AG09309 (cell line): ENCODE measurements around the gene FYB1.

ENCODE experiments used
- DNase-seq: peaks from one replicate; pipeline ENCODE4 v3.0.0-alpha.2; 2010; ENCODE audit warnings: low read depth
- H3K4me3 ChIP-seq: 2 replicates; pipeline ENCODE4 v1.5.1; 2011; ENCODE audit warnings: mild to moderate bottlenecking, low read depth, low read length, moderate library complexity; ENCODE audit not compliant: control insufficient read depth
- CTCF ChIP-seq: IDR thresholded peaks from 2 replicates; pipeline ENCODE4 v1.5.1; 2011; ENCODE audit warnings: mild to moderate bottlenecking, low read depth, low read length, inconsistent platforms; ENCODE audit not compliant: insufficient read depth, control insufficient read depth; ENCODE audit errors: missing control alignments

FYB1 gene

DNA sequence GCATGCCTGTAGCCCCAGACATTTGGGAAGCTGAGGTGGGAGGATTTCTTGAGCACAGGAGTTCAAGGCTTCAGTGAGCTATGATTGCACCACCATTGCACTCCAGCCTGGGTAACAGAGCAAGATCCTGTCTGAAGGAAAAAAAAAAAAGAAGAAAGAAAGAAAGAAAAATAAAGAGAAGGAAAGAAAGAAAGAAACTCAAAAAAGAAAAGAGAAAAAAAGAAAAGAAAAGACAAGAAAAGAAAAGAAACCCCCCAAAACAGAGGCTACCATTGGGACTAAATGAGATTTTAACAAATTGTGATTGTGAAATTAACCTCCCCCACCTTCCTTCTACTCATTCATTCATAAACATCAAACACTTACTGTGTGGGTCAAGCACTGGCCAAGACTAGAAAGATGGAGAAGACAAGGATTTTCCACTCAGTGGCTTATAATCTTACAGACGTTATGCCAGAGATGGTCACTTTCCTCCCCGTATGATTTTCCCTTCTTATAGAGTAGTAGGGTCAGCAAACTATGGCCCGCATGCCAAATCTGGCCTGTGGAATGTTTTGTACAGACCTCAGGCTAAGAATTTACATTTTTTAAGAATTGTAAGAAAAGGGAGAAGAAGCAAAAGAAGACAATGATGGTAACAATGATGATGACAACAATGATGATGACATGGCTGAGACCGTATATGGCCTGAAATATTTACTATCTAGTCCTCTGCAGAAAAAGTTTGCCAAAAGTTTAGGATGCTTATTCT, 1.1 kb upstream of the FYB1 start:
- no peak for DNase-seq
- H3K4me3 ChIP-seq, result no peak overlapping the region
- TF ChIP-seq CTCF, result no peak

DNA sequence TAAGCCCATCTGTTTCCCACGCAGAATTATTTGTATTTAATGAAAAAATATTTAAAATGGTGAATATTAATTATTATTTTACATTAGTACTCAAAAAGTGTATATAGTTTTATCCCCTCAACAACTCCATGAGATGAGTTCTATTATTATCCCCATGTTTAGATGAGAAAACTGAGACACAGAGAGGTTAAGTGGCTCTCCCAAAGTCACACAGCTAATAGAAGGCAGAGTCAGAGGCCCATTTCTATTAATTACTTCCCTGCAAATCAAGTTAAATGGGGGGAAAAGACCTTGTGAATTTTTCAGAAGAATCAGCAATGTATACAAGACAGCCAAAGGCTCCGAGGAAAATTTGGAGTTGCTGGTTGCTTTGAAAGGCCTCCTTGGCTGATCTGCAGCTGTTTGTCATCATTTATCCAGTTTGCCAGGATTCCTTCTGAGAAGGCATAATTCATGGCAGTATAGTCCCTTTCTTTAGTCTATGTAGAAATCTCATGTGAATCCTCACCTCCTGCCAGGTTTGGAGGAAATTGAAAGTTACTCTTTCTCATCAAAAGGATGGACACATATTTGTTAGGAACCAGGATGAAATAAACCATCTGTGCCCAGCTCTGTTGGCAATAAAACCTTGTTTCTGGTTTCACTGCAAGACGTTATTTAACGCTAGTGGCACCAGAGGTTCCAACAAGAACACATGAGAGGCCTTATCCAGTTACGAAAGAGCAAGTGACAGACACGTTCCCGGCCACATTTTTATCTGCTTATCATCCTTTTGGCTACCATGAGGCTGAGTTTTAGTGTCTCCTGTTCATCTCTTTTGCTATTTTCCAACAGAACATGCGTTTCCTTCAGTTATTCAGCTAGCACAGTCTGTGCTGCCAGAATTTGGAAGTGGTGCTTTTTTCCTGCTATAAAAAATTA, 621 bp downstream of the FYB1 start:
- DNase-seq, result no peak
- TF ChIP-seq CTCF, result no peak
- no peak overlapping the region for H3K4me3 ChIP-seq

- TF ChIP-seq CTCF, result peak; percentile 90
- DNase-seq, result peak; percentile 52
- no peak overlapping the region for H3K4me3 ChIP-seq
Measured at GRCh38 chr5:39217365-39218281, 1.7 kb downstream of the FYB1 start.

- no peak overlapping the region for H3K4me3 ChIP-seq
- DNase-seq, result no peak
Measured at GRCh38 chr5:39216631-39217030, 2.7 kb downstream of the FYB1 start.

DNA sequence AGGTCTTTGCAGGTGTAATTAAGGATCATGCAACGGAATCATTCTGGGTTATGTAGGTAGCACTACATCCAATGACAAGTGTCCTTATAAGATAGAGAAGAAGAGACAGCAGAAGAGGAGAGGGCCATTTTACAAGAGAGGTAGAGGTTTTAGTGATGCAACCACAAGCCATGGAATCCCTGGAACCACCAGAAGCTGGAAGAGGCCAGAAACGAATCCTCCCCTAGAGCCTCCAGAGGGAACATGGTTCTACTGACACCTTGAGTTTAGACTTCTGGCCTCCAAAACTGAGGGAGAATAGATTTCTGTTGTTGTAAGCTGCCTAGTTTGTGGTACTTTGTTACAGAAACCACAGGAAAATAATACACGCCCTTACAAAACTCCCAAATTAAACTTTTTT, 3.5 kb downstream of the FYB1 start:
- no peak for TF ChIP-seq CTCF
- no peak overlapping the region for H3K4me3 ChIP-seq
- no peak for DNase-seq

More at GRCh38 chr5:39216631-39217030, 2.7 kb downstream of the FYB1 start:
- no peak for TF ChIP-seq CTCF
